ENCODE data around the gene ACOT9.
"Not testable (repeated sequence)": the region's sequence is repeated elsewhere in the genome, so short reads cannot be mapped to it uniquely, and the experiment has no call there.

Gene ACOT9
- 34.5 reads per million, percentile 59 among the genes with 10 or more reads in this experiment for total RNA-seq

GRCh38 chrX:23742697-23743622, at the start of gene ACOT9:
TSS of gene ACOT9 (minus strand) at chrX:23743276. CDS start at chrX:23743144, 132 bp downstream.
- DNase-seq: peak; percentile 58

- no peak for DNase-seq
Measured at GRCh38 chrX:23790155-23790497, 47.0 kb upstream of the ACOT9 start.

GRCh38 chrX:23789386-23790154, 46.5 kb upstream of the ACOT9 start:
- DNase-seq: no peak

GRCh38 chrX:23788946-23789345, 45.9 kb upstream of the ACOT9 start:
- no peak for DNase-seq

GRCh38 chrX:23788521-23788920, 45.4 kb upstream of the ACOT9 start:
- no peak for DNase-seq

- no peak for DNase-seq
Measured at GRCh38 chrX:23787745-23788118, 44.7 kb upstream of the ACOT9 start.

GRCh38 chrX:23786268-23786815, 43.3 kb upstream of the ACOT9 start:
- no peak for DNase-seq

GRCh38 chrX:23785580-23785979, 42.5 kb upstream of the ACOT9 start:
- DNase-seq: no peak

GRCh38 chrX:23784470-23785331, 41.6 kb upstream of the ACOT9 start:
- DNase-seq: no peak

GRCh38 chrX:23783589-23784469, 40.8 kb upstream of the ACOT9 start:
- DNase-seq: no peak

GRCh38 chrX:23782863-23783588, 40.0 kb upstream of the ACOT9 start, which contains the start of gene SAT1:
TSS of gene SAT1 (plus strand) at chrX:23783173. CDS start at chrX:23783352, 179 bp downstream.
- DNase-seq: peak; percentile 87

GRCh38 chrX:23782455-23782854, 39.4 kb upstream of the ACOT9 start:
- DNase-seq: no peak

- DNase-seq: no peak
Measured at GRCh38 chrX:23779025-23779424, 35.9 kb upstream of the ACOT9 start.

GRCh38 chrX:23776363-23776762, 33.3 kb upstream of the ACOT9 start:
- DNase-seq: no peak

- DNase-seq: peak; percentile 12
Measured at GRCh38 chrX:23773601-23774175, 30.6 kb upstream of the ACOT9 start.

GRCh38 chrX:23771086-23771485, 28.0 kb upstream of the ACOT9 start:
- DNase-seq: not testable (repeated sequence)

GRCh38 chrX:23770142-23770541, 27.1 kb upstream of the ACOT9 start:
- no peak for DNase-seq

- no peak for DNase-seq
Measured at GRCh38 chrX:23766650-23767551, 23.8 kb upstream of the ACOT9 start.

GRCh38 chrX:23765868-23766267, 22.8 kb upstream of the ACOT9 start:
- DNase-seq: no peak
